Measurements from ENCODE around the gene MYO1G.

DNA sequence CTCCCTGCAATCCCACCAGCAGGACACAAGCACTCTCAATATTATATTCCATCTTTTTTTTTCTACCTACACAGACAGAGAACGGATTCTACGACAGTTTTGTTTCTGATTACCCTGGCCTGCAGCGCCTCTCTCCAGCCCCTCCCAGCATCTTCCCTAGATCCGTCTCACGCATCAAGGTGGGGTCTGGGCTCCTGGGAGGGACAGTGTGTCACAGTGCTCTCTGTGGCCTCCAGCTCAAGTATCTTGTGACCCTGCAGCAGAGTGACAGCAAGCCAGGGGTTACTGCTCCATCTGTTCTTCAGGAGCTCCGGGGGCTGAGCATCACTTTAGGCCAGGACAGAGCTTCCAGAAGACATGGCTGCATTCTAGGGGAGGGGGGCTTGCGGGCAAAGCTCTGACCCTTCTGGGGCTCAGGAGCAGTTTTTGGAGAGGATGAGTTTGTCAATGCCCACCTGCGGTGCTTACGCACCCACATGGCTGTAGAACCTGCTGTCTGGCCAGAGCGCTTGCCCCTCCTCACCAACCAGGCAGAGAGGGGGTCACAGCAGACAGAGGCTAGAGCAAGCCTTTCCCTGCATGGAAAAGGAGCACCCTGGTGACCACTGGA, 22.6 kb downstream of the MYO1G start:
- no peak for TF ChIP-seq CTCF (IDR thresholded peaks at IDR 0.05)
- no peak for TF ChIP-seq EZH2phosphoT487 (IDR thresholded peaks at IDR 0.05)
- TF ChIP-seq EZH2 (IDR thresholded peaks at IDR 0.05), result no peak

All from neural progenitor cell (in vitro differentiated cells).